NCI-H774 (cell line): ENCODE results near the gene AMBP.

Experiments
- DNase-seq: peaks from one replicate; lab custom pipeline; 2025; lab: John Stamatoyannopoulos, UW

Gene AMBP

DNA sequence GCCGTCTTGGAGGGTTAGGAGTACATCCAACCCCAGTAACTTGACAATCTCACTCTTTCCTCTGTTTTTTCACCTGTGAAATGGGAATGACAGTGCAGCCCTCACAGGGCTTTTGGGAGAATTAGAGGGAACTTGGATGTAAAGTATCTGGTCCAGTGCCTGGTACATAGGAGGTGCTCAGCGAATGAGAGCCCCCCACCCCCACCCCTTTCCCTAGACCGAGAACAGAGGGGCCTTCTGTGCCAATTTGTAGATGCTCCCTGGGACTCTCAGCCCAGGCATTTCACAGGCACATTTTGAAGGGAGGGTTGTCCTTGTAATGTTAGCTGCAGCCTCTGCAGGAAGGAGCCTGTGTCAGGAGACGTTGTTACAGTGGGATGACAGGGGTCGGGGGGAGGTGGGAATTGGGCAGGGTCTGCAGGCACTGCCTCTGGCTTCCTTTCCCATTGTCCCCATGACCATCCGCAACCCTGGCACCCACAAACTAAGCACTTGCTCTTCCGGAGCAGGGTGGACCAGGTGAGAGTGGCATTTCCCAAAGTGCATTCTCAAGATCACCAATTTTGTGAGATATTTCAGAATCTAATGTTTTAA is 47.0 kb downstream of the AMBP start:
- no peak for DNase-seq

- DNase-seq, result no peak
Measured at GRCh38 chr9:114030364-114030763, 47.7 kb downstream of the AMBP start.

- DNase-seq, result no peak
Measured at GRCh38 chr9:114029311-114030170, 48.6 kb downstream of the AMBP start.

DNA sequence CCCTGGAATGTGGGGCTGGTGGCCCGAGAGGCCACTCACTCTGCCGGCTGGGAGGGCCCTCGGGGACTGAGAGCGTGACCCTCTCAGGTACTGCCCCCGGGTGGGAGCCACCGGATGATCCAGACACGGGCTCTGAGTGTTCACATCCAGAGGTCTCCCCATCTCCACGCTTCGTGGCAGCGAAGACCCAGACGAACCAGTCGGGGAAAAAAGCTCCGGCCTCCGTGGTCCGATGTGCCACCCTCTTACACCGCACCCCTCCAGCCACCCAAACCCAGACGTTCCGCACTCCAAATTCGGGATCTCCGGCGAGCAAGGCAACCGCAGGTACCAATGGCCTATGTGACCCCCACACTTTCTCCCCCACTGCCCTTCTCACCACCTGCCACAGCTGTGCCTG is 49.5 kb downstream of the AMBP start:
- DNase-seq, result no peak

DNA sequence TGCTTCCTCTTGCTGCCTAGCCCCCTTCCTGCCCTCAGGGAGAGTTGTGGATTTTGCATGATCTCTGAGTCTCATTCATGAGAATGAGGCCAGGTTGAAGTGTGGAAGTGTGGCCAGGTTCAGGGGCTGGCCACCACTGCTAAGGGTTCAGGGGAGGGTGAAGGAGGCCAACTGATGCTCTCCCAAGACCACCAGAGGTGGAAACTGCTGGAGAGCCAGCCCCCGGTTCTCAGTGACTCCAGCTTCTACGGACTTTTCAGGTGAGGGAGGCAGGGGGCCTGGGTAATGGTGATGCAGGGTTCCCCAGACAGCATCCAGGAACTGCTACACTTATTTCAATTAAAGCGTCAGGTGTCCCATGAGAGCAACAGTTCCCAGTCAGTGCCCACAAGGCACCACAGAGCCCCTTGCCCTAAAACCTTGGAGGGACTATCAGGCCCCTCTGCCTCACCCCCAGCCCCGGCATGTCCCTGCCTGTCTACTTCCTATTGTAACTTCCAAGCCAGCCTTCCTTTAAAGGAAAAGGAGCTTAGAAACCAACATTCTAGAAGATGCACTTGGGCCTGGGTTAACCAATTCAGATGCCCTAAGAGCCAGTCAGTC is 50.1 kb downstream of the AMBP start:
- no peak for DNase-seq

DNA sequence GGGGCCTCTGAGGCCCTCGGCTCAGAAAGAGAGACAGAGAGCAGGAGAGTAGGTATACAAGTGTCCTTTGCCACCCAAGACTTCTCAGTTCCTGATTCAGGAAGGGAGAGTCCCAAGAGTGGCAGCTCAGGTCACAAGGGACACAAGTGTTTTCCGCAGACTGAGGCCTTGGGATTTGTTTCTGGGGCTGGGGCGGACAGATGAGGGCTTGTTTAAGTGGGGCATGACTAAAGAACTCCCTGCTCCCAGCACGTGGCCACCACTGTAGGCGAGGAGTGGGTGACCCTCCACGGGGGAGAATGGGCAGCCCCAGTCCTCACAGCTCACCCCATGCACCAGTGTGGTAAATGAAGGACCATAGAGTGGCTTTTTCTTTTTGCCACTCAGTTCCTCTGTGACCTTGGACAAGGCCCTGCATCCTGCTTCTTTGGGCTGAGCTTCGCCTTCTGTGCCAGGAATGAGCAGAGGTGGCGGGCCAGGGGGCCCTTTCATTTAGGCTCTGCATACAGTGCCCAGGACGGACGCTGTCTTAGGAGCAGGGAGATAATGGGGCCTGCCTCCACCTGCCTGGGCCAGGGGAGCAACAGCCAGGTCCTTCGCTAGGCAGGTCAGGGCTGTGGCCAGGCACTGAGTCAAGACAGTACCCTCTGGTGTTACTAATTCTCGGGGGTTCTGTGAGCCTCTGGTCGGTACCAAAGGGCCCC is 50.8 kb downstream of the AMBP start:
- DNase-seq, result no peak

DNA sequence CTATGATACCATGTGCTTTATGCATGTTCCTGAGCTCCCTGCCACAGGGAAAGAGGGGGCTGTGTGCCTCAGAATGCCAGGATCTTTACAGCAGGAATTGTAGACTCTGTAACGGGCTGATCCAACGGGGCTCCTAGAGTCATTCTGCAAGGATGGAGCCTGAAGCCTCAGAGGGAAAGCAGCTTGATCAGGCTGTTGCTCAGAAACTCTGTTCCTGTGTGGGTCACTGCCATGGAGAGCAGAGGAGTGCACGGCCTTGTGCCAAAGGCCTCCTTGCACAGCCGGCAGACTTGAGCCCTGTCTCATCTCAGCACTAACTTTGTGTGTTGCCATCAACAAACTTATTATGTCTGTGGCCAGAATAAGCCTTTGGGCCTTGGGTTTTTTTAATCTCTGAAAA is 51.8 kb downstream of the AMBP start:
- no peak for DNase-seq

- DNase-seq, result no peak
Measured at GRCh38 chr9:114025760-114026159, 52.3 kb downstream of the AMBP start.

DNA sequence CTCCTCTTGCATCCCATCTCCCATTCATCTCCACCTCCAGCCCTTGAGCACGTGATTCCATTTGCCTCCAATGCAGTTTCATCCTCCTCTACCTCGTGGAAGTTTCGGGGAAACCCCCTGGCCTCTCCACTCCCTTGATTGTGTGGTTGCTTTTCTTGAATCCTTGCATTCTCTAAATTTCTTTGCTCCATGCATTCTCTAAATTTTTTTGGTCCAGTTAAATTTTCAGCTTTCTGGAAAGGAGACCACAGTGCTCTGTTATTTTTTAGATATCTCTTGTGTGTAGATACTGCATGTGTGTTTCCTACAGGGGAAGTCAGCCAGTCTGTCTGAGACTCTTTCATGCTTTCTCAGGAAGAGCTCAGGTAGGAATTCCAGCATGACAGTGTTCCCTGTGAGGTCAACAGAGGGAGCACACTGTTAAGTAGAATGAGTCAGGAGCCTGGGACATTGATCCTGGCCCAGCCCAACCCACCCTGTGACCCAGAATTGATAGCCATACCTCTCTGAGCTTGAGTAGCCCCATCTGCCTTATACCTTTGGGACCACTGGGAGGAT is 52.8 kb downstream of the AMBP start:
- no peak for DNase-seq

GRCh38 chr9:114023961-114024360 is 54.1 kb downstream of the AMBP start:
- DNase-seq, result no peak

- DNase-seq, result no peak
Measured at GRCh38 chr9:114021578-114021977, 56.5 kb downstream of the AMBP start.

DNA sequence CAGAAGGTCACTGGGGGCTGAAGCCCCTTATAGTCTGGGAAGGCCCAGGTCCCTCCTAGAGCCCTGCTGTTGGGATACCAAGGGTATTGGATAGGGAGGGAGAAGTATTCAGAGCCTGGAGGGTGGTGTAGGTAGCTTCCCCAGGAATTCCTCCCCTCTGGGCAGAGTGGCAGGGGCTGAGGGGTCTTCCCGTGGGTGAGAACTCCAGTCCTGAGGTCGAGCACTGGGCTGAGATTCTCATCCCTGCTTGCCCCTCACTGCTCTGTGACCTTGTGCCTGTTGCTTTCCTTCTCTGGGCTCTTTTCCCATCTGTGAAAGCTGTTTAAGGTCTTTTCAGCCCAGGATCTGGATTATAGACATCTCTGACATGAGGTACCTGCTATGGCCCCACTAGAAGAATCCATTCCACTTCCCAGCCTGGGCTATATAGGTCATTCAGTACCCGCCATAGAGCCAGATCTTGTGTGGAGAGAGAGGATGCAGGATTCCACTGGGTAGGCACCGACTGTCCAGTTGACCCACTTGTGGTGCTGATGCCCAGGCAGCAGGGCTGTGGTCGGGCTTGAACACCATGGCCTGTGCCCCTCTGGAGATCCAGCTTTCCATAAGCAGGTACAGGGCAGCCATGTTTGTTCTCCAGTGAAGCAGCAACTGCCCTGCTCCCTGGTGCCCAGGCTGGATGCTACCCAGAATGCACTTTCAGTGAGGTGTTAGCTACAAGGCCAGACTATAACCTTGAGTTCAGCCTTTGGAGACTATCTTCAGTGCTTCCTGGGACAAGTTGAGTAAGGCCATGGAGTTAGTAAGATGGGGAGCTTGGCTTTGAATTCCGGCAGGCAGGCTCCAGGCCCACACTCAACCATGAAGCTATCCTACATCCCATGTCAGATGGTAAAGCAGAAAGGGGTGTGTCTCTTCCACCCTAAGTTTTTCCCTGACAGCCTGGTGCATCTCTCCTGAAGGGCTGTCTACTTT is 60.1 kb downstream of the AMBP start:
- DNase-seq, result no peak

- DNase-seq, result no peak
Measured at GRCh38 chr9:114016629-114017423, 61.3 kb downstream of the AMBP start.

GRCh38 chr9:114016101-114016500 is 62.0 kb downstream of the AMBP start:
- DNase-seq, result no peak

DNA sequence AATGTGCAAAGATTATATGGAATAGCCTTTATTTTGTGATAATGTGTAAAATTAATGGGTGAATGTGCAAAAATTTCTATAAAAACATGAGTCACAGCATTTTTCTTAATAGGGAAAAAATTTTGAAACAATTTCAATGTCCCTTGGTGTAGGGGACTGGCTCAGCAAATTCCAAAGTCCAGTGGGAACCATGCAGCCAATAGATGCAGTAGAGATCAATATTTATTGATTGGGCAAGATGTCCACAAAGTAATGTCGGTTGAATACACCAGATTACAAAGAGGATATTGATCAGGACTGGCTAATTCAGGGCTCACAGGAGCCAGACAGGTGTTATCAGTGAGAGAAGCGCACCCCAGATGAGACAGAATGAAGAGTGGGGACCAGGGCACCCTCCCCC is 62.5 kb downstream of the AMBP start:
- no peak for DNase-seq

DNA sequence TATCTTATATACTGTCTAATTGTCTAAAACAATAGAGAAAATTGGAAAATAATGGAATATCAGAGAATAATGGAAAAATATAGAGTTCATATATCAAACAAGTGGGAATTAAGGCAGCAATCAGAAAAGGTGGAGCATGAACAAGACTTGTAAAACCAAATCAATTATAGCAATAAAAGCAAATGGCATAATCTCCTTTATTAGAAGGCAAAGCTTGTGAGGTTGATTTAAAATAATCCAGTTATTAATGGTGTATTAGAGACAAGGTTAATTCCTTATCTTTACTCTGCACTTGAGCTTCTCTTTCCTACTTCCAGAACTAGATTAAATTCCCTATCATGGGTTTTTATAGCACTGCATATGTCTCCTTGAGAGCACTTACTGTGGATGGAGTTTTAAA is 64.1 kb downstream of the AMBP start:
- DNase-seq, result no peak

DNA sequence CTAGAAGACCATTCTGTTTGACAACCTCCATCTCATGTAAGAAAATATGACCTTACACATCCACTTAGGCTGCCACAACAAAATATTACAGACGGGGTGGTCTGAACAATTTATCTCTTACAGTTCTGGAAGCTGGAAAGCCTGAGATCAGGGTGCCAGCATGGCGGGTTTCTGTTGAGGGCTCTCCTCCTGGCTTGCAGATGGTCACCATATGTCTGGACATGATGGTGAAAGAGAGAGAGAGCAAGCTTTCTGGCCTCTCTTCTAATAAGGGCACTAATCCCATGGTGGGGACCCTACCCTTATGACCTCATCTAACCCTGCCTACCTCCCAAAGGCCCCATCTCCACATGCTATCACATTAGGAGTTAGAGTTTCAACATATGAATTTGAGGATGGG is 66.0 kb downstream of the AMBP start:
- DNase-seq, result no peak

DNA sequence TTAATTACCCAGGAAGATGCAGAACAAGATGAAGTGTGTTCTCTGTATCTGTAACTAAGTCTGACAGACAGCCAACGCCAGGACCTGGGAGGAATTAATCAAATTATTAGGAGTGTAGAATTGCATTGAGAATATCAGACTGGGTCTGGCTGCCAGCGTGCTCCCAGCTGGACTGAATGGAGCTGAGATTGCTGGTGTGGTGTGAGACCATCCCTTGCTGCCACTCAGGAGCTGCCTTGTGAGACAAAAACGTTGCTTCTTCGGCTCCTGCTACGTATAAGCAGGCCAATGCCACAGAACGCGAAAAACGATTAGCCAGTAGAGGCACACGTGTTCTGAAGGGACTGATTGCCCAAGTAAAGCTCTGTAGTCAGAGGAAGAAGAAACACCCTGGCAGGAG is 66.8 kb downstream of the AMBP start:
- DNase-seq, result no peak
